Measurements from ENCODE around the gene PRDM16. TPM values are rescaled to one million over a fixed set of nuclear protein-coding genes. Genes with fewer than 3 reads are reported as not detected.

PRDM16 gene
- total RNA-seq, 1 experiment from 2014 or later, result 0.09 TPM

DNA sequence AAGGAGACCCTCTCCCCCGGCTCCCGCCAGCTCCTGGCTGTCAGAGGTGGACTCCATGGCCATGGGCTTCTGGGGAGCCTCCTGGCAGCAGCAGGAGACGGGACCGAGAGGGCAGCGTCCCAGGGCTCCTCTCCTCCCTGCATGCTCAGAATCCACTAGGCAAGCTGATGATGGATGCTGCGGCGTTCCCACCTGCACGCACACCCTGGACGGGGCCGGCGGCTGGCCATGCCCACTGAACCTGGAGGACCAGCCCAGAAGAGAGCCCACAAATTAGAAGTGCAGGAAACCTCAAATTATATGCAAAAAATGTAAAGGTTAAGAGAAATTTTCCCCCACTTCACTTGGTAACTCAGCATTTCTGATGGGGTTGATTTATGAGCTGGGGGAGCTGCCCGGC, 308.2 kb downstream of the PRDM16 start:
- Mint-ChIP-seq H3K9me3 (ENCODE audit: low read depth, unreplicated experiment) (no peaks in the 10 kb centered on the region), H3K27ac (ENCODE audit: unreplicated experiment) (no peak overlapping the region), H3K36me3 (ENCODE audit: insufficient read depth, unreplicated experiment) (no peaks in the 10 kb centered on the region), H3K4me3 (ENCODE audit: low read depth, unreplicated experiment) (no peak overlapping the region), H3K27me3 (ENCODE audit: unreplicated experiment) (peaks cover 70% of the 10 kb centered on the region), H3K4me1 (ENCODE audit: low read depth, unreplicated experiment) (no peaks in the 10 kb centered on the region)
- intact Hi-C loops (cut with micrococcal nuclease; ENCODE audit: unreplicated experiment), result no loop called here
- TF ChIP-seq, protein P1, sequence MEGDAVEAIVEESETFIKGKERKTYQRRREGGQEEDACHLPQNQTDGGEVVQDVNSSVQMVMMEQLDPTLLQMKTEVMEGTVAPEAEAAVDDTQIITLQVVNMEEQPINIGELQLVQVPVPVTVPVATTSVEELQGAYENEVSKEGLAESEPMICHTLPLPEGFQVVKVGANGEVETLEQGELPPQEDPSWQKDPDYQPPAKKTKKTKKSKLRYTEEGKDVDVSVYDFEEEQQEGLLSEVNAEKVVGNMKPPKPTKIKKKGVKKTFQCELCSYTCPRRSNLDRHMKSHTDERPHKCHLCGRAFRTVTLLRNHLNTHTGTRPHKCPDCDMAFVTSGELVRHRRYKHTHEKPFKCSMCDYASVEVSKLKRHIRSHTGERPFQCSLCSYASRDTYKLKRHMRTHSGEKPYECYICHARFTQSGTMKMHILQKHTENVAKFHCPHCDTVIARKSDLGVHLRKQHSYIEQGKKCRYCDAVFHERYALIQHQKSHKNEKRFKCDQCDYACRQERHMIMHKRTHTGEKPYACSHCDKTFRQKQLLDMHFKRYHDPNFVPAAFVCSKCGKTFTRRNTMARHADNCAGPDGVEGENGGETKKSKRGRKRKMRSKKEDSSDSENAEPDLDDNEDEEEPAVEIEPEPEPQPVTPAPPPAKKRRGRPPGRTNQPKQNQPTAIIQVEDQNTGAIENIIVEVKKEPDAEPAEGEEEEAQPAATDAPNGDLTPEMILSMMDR (IDR thresholded peaks at IDR 0.05; ENCODE audit: unreplicated experiment), result no peak
- BruUV-seq (replicated peaks), result no TSS peak
- no peak for DNase-seq
- CTCF ChIA-PET, result no interaction called here

DNA sequence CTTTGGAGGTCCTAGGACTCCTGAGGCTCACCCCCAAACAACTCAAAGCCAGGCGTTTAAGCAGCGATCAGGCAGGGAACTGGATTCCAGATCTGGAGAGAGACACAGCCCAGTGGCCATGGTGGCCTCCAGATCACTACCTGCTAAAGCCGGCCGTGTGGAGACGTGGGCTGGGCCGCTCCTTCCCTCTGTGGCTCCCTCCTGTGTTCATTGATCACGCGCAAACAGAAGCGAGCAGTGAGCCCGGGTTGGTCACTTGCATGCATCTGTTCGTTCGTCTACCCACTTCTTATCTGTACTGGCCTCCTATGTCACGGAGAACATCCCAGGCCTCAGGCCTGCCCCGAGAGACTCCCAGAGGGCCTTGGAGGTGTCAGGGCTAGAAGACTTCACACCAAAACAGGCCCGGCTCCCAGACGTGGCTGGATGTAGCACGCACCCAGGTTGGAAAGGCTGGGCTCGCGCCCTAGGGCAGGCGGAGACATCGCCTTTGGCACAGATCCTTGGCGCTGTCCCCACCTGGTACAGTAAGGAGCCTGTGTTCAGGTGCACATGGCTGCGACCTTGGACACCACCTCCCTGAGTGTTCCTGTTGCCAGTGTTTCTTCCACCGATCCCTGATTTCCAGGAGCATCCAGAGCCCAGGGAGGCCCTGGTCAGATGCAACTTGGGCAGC, 308.7 kb downstream of the PRDM16 start:
- intact Hi-C loops (cut with micrococcal nuclease; ENCODE audit: unreplicated experiment), result no loop called here

DNA sequence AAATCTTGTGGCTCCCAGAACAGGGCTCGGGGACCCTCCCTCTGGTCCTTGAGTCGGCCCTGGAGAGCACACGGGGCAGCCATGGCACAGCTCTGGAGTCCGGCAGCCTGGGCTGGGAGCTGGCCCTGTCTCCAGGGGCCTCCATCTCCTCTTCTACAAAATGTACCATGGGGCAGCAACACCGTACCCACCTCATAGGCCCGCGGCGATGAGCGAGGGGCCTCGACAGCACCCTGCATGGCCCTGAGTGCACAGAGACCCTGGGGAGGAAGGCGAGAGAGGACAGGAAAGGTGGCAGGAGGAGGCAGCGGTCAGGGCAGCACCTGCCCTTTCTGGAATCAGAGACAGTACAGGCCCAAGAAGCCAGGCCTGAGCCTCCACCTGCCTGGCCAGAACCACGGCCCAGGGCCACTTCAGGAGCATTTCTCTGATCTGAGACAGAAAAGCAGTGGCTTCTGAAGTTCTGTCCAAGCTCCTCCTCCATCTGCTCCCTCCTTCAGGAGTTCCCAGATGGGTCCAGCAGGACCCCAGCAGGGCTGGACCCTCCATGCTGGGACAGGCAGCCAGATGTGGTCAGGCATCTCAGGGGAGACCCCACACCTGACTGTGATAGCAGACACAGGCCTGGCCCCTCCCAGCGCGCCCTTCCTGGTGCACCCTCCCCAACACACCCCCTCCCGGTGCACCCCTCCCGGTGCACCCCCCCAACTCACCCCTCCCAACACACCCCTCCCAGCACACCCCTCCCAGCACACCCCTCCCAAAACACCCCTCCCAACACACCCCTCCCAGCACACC, 309.6 kb downstream of the PRDM16 start:
- DNase-seq, result no peak
- Mint-ChIP-seq H3K27ac (ENCODE audit: unreplicated experiment) (no peak overlapping the region), H3K4me1 (ENCODE audit: low read depth, unreplicated experiment) (no peaks in the 10 kb centered on the region), H3K27me3 (ENCODE audit: unreplicated experiment) (peaks cover 66% of the 10 kb centered on the region), H3K4me3 (ENCODE audit: low read depth, unreplicated experiment) (no peak overlapping the region), H3K9me3 (ENCODE audit: low read depth, unreplicated experiment) (no peaks in the 10 kb centered on the region), H3K36me3 (ENCODE audit: insufficient read depth, unreplicated experiment) (no peaks in the 10 kb centered on the region)
- intact Hi-C loops (cut with micrococcal nuclease; ENCODE audit: unreplicated experiment), result no loop called here
- BruUV-seq (replicated peaks), result no TSS peak
- TF ChIP-seq, protein P1 (IDR thresholded peaks at IDR 0.05; ENCODE audit: unreplicated experiment), result no peak
- CTCF ChIA-PET, result no interaction called here

More for the DNA sequence above, 308.7 kb downstream of the PRDM16 start:
- Mint-ChIP-seq H3K4me1 (ENCODE audit: low read depth, unreplicated experiment) (no peaks in the 10 kb centered on the region), H3K36me3 (ENCODE audit: insufficient read depth, unreplicated experiment) (no peaks in the 10 kb centered on the region), H3K27me3 (ENCODE audit: unreplicated experiment) (peaks cover 65% of the 10 kb centered on the region), H3K9me3 (ENCODE audit: low read depth, unreplicated experiment) (no peaks in the 10 kb centered on the region), H3K27ac (ENCODE audit: unreplicated experiment) (no peak overlapping the region), H3K4me3 (ENCODE audit: low read depth, unreplicated experiment) (no peak overlapping the region)
- no peak for DNase-seq
- CTCF ChIA-PET, result no interaction called here
- no TSS peak for BruUV-seq (replicated peaks)
- TF ChIP-seq, protein P1 (IDR thresholded peaks at IDR 0.05; ENCODE audit: unreplicated experiment), result no peak

DNA sequence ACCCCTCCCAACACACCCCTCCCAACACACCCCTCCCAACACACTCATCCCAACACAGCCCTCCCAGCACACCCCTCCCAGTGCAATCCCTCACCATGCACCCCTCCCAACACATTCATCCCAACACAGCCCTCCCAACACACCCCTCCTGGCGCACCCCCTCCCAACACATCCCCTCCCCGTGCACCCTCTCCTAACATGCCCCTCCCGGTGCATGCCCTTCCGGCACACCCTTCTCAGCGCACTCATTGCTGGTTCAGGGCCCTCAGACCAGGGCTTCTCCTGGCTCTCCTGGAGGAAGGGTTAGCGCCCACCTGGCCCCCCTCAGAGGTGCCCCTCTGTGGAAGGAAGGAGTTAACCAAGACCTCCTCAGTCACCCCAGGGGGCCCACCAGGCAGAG, 310.9 kb downstream of the PRDM16 start:
- H3K9me3 Mint-ChIP-seq (ENCODE audit: low read depth, unreplicated experiment), result no peaks in the 10 kb centered on the region
- no peak overlapping the region for H3K27ac Mint-ChIP-seq (ENCODE audit: unreplicated experiment)
- no peak for DNase-seq
- TF ChIP-seq, protein P1 (IDR thresholded peaks at IDR 0.05; ENCODE audit: unreplicated experiment), result no peak
- intact Hi-C loops (cut with micrococcal nuclease; ENCODE audit: unreplicated experiment), result no loop called here
- BruUV-seq (replicated peaks), result no TSS peak
- no peak overlapping the region for H3K4me3 Mint-ChIP-seq (ENCODE audit: low read depth, unreplicated experiment)
- H3K27me3 Mint-ChIP-seq (ENCODE audit: unreplicated experiment), result peaks cover 66% of the 10 kb centered on the region
- H3K36me3 Mint-ChIP-seq (ENCODE audit: insufficient read depth, unreplicated experiment), result no peaks in the 10 kb centered on the region
- no peaks in the 10 kb centered on the region for H3K4me1 Mint-ChIP-seq (ENCODE audit: low read depth, unreplicated experiment)
- CTCF ChIA-PET, result no interaction called here
